Measurements from ENCODE around the gene WHRN. TPM values are rescaled to one million over a fixed set of nuclear protein-coding genes. Genes with fewer than 3 reads are reported as not detected.

The WHRN gene
- total RNA-seq, 5 donors from 2014 or later (not counting 1 experiment from before 2014, with no cell fraction given): 11.4 to 46.0 (median 13.0) TPM

GRCh38 chr9:114386886-114387679 lies 118.2 kb downstream of the WHRN start:
- Mint-ChIP-seq H3K9me3 (no peaks in the 10 kb centered on the region), H3K36me3 (peaks cover 47% of the 10 kb centered on the region), H3K27ac (peak overlapping the region; percentile 99), H3K4me3 (peak overlapping the region; percentile 95 to 100 (median 96)), H3K4me1 (peaks cover 71 to 91% (median 73%) of the 10 kb centered on the region in 3 donors), H3K27me3 (no peaks in the 10 kb centered on the region)
- peaks cover 53 to 78% of the 10 kb centered on the region in 2 experiments for H3K4me1 ChIP-seq (ENCODE audit: control insufficient read depth in 1 of 2, extremely low read depth in 1 of 2, insufficient read depth in 2 of 2, low read length in 2 of 2)
- CTCF ChIA-PET: interaction anchor here (1.0 to 5.1 kb wide), 7 partner anchors 8 to 33 kb away, joined by 3 to 40 read pairs (median 8); no protein-coding TSS in a partner anchor
- no peaks in the 10 kb centered on the region for H3K27me3 ChIP-seq (replicated peaks in 1 of 2; ENCODE audit: control insufficient read depth in 2 of 2, extremely low read depth in 1 of 2, insufficient read depth in 2 of 2, low read length in 1 of 2)
- DNase-seq (peak in 5 of 35 experiments; percentile 19 to 39 (median 22)), ATAC-seq (replicated peaks in 1 of 4) (no peak)
- H3K27ac ChIP-seq (ENCODE audit: low read length): peak overlapping the region; percentile 93
- POLR2A ChIA-PET: interaction anchor here (0.7 to 5.1 kb wide), 12 partner anchors 10 to 204 kb away, joined by 3 to 42 read pairs (median 6); partner anchors contain the start of gene ATP6V1G1 (in 1 of the 2)
- peak overlapping the region; percentile 93 to 97 for H3K4me3 ChIP-seq (ENCODE audit: control insufficient read depth in 1 of 2, extremely low read depth in 1 of 2, low read length in 1 of 2)
- H3K36me3 ChIP-seq (ENCODE audit: control insufficient read depth in 2 of 2, extremely low read depth in 1 of 2, insufficient read depth in 1 of 2, low read length in 1 of 2): peaks cover 0 to 40% of the 10 kb centered on the region in 2 donors
- no peaks in the 10 kb centered on the region for H3K9me3 ChIP-seq
- WGBS (ENCODE audit: insufficient coverage): under 1% methylated on average over 16 of the region's 18 CpGs

- peak overlapping the region; percentile 93 for H3K27ac ChIP-seq (ENCODE audit: low read length)
- DNase-seq (peak in 3 of 35 experiments; percentile 9 to 32 (median 14)), ATAC-seq (replicated peaks in 1 of 4) (no peak)
- H3K36me3 ChIP-seq (ENCODE audit: control insufficient read depth in 2 of 2, extremely low read depth in 1 of 2, insufficient read depth in 1 of 2, low read length in 1 of 2): peaks cover 0 to 40% of the 10 kb centered on the region in 2 donors
- Mint-ChIP-seq H3K27me3 (no peaks in the 10 kb centered on the region), H3K4me3 (peak overlapping the region; percentile 95 to 100 (median 96)), H3K4me1 (peaks cover 73 to 91% (median 75%) of the 10 kb centered on the region in 3 donors), H3K9me3 (no peaks in the 10 kb centered on the region), H3K36me3 (peaks cover 50% of the 10 kb centered on the region), H3K27ac (peak overlapping the region; percentile 99)
- 4% methylated on average over 8 of the region's 10 CpGs for WGBS (ENCODE audit: insufficient coverage)
- H3K4me3 ChIP-seq (ENCODE audit: control insufficient read depth in 1 of 2, extremely low read depth in 1 of 2, low read length in 1 of 2): peak overlapping the region; percentile 93 to 97
- CTCF ChIA-PET: interaction anchor here (0.9 to 5.1 kb wide), 10 partner anchors 9 to 48 kb away, joined by 3 to 40 read pairs (median 5); no protein-coding TSS in a partner anchor
- H3K4me1 ChIP-seq (ENCODE audit: control insufficient read depth in 1 of 2, extremely low read depth in 1 of 2, insufficient read depth in 2 of 2, low read length in 2 of 2): peaks cover 54 to 78% of the 10 kb centered on the region in 2 experiments
- no peaks in the 10 kb centered on the region for H3K27me3 ChIP-seq (replicated peaks in 1 of 2; ENCODE audit: control insufficient read depth in 2 of 2, extremely low read depth in 1 of 2, insufficient read depth in 2 of 2, low read length in 1 of 2)
- POLR2A ChIA-PET: interaction anchor here (0.5 to 5.1 kb wide), 13 partner anchors 8 to 875 kb away, joined by 3 to 42 read pairs (median 9); partner anchors contain the start of gene ATP6V1G1 (in 1 of the 2)
- no peaks in the 10 kb centered on the region for H3K9me3 ChIP-seq
Measured at GRCh38 chr9:114386361-114386885, 118.8 kb downstream of the WHRN start.

DNA sequence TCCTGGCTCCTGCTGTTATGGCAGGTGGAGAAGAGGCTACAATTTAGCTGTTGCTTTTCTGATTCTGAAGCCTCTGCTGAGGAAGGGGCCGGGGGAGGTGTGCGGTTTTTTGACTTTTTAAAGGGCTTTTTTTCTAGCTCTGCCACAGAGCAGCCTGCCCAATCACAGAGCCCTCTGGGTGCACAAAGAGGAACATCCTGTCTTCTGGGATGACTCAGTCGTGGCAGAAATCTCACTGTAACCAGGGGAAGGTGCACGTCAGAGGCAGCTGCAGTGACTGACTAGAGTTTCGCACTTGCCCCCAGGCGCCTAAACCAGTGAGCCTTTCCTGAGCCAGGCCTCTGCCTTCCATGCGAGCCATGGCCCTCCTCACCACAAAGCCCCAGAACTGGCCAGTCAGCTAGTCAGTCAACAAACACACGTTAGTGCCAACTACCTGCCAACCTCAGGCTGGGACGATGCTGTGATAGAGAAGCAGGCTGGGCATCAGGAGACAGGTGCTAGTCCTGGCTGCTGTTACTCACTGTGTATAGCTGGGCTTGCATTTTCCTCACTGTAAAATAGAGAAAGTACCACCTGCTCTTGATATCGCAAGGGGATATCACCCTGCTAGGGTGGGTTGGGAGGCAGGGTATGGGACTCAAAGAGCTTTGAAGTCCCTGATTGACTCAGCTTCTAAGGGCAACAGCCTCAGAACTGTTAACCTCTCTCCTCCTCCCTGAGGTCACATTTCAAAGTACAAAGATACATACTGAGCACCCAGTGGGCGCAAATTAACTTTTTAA lies 119.7 kb downstream of the WHRN start:
- POLR2A ChIA-PET: interaction anchor here (0.5 to 5.1 kb wide), 19 partner anchors 9 to 874 kb away, joined by 3 to 42 read pairs (median 6); partner anchors contain the start of genes ATP6V1G1 (in 1 of the 2) and TNFSF8 (in 1 of the 2)
- H3K27ac Mint-ChIP-seq: peak overlapping the region; percentile 99
- Histone ChIP-seq H3K36me3 (ENCODE audit: control insufficient read depth in 2 of 2, extremely low read depth in 1 of 2, insufficient read depth in 1 of 2, low read length in 1 of 2) (peaks cover 0 to 42% of the 10 kb centered on the region in 2 donors), H3K9me3 (no peaks in the 10 kb centered on the region), H3K4me3 (ENCODE audit: control insufficient read depth in 1 of 2, extremely low read depth in 1 of 2, low read length in 1 of 2) (peak overlapping the region; percentile 93 to 97), H3K4me1 (ENCODE audit: control insufficient read depth in 1 of 2, extremely low read depth in 1 of 2, insufficient read depth in 2 of 2, low read length in 2 of 2) (peaks cover 54 to 78% of the 10 kb centered on the region in 2 experiments), H3K27me3 (replicated peaks in 1 of 2; ENCODE audit: control insufficient read depth in 2 of 2, extremely low read depth in 1 of 2, insufficient read depth in 2 of 2, low read length in 1 of 2) (no peaks in the 10 kb centered on the region), H3K27ac (ENCODE audit: low read length) (peak overlapping the region; percentile 93)
- H3K27me3 Mint-ChIP-seq: no peaks in the 10 kb centered on the region
- CTCF ChIA-PET: interaction anchor here (0.7 to 5.1 kb wide), 17 partner anchors 7 to 202 kb away, joined by 3 to 40 read pairs (median 4); partner anchors contain the start of gene ATP6V1G1 (in 1 of the 2)
- ATAC-seq (replicated peaks in 1 of 4) (peak; percentile 80 to 84 (median 82)), DNase-seq (peak; percentile 69 to 97 (median 90))
- H3K4me3 Mint-ChIP-seq: peak overlapping the region; percentile 95 to 100 (median 96)
- WGBS (ENCODE audit: insufficient coverage): 0% methylated on average over 6 of the region's 11 CpGs
- H3K36me3 Mint-ChIP-seq: peaks cover 45% of the 10 kb centered on the region
- H3K4me1 Mint-ChIP-seq: peaks cover 71 to 87% (median 74%) of the 10 kb centered on the region in 3 donors
- H3K9me3 Mint-ChIP-seq: no peaks in the 10 kb centered on the region

- Mint-ChIP-seq H3K9me3 (no peaks in the 10 kb centered on the region), H3K27ac (peak overlapping the region; percentile 99), H3K4me3 (peak overlapping the region; percentile 95 to 100 (median 96)), H3K27me3 (no peaks in the 10 kb centered on the region), H3K4me1 (peaks cover 69 to 84% (median 72%) of the 10 kb centered on the region in 3 donors), H3K36me3 (peaks cover 43% of the 10 kb centered on the region)
- DNase-seq (no peak), ATAC-seq (replicated peaks in 1 of 4) (no peak)
- WGBS (ENCODE audit: insufficient coverage): 2% methylated on average over 7 of the region's 7 CpGs
- CTCF ChIA-PET: interaction anchor here (0.7 to 5.1 kb wide), 13 partner anchors 8 to 203 kb away, joined by 3 to 40 read pairs (median 5); partner anchors contain the start of gene ATP6V1G1 (in 1 of the 2)
- H3K4me3 ChIP-seq (ENCODE audit: control insufficient read depth in 1 of 2, extremely low read depth in 1 of 2, low read length in 1 of 2): peak overlapping the region; percentile 93 to 97
- POLR2A ChIA-PET: interaction anchor here (1.1 to 5.1 kb wide), 12 partner anchors 9 to 873 kb away, joined by 3 to 42 read pairs (median 8); partner anchors contain the start of gene ATP6V1G1 (in 1 of the 2)
- no peaks in the 10 kb centered on the region for H3K27me3 ChIP-seq (replicated peaks in 1 of 2; ENCODE audit: control insufficient read depth in 2 of 2, extremely low read depth in 1 of 2, insufficient read depth in 2 of 2, low read length in 1 of 2)
- H3K9me3 ChIP-seq: no peaks in the 10 kb centered on the region
- peaks cover 0 to 44% of the 10 kb centered on the region in 2 donors for H3K36me3 ChIP-seq (ENCODE audit: control insufficient read depth in 2 of 2, extremely low read depth in 1 of 2, insufficient read depth in 1 of 2, low read length in 1 of 2)
- peaks cover 52 to 77% of the 10 kb centered on the region in 2 experiments for H3K4me1 ChIP-seq (ENCODE audit: control insufficient read depth in 1 of 2, extremely low read depth in 1 of 2, insufficient read depth in 2 of 2, low read length in 2 of 2)
- peak overlapping the region; percentile 93 for H3K27ac ChIP-seq (ENCODE audit: low read length)
Measured at GRCh38 chr9:114384836-114385396, 120.4 kb downstream of the WHRN start.

- Mint-ChIP-seq H3K4me3 (peak overlapping the region; percentile 95 to 100 (median 96)), H3K36me3 (peaks cover 48% of the 10 kb centered on the region), H3K4me1 (peaks cover 69 to 84% (median 72%) of the 10 kb centered on the region in 3 donors), H3K27me3 (no peaks in the 10 kb centered on the region), H3K9me3 (no peaks in the 10 kb centered on the region), H3K27ac (peak overlapping the region; percentile 99)
- POLR2A ChIA-PET: interaction anchor here in 1 of 2 donors (1.3 to 5.1 kb wide), 6 partner anchors 10 to 203 kb away, joined by 5 to 42 read pairs (median 12); partner anchors contain the start of gene ATP6V1G1
- no peaks in the 10 kb centered on the region for H3K27me3 ChIP-seq (replicated peaks in 1 of 2; ENCODE audit: control insufficient read depth in 2 of 2, extremely low read depth in 1 of 2, insufficient read depth in 2 of 2, low read length in 1 of 2)
- H3K4me3 ChIP-seq (ENCODE audit: control insufficient read depth in 1 of 2, extremely low read depth in 1 of 2, low read length in 1 of 2): peak overlapping the region; percentile 93 to 97
- peaks cover 0 to 50% of the 10 kb centered on the region in 2 donors for H3K36me3 ChIP-seq (ENCODE audit: control insufficient read depth in 2 of 2, extremely low read depth in 1 of 2, insufficient read depth in 1 of 2, low read length in 1 of 2)
- ATAC-seq (replicated peaks in 1 of 4): no peak
- WGBS (ENCODE audit: insufficient coverage): no CpG with 5 or more reads among the region's 1 CpG
- peak overlapping the region; percentile 93 for H3K27ac ChIP-seq (ENCODE audit: low read length)
- CTCF ChIA-PET: interaction anchor here (0.9 to 5.1 kb wide), 7 partner anchors 8 to 123 kb away, joined by 3 to 40 read pairs (median 3); no protein-coding TSS in a partner anchor
- no peak for DNase-seq
- H3K4me1 ChIP-seq (ENCODE audit: control insufficient read depth in 1 of 2, extremely low read depth in 1 of 2, insufficient read depth in 2 of 2, low read length in 2 of 2): peaks cover 52 to 77% of the 10 kb centered on the region in 2 experiments
- no peaks in the 10 kb centered on the region for H3K9me3 ChIP-seq
Measured at GRCh38 chr9:114384341-114384740, 120.9 kb downstream of the WHRN start.

Data from T-cell (primary cell).